ENCODE results near the gene GBF1. TPM values are rescaled to one million over a fixed set of nuclear protein-coding genes. Genes with fewer than 3 reads are reported as not detected.

Gene GBF1
- total RNA-seq, 2 experiments from 2014 or later = 28.8 to 30.9 TPM

DNA sequence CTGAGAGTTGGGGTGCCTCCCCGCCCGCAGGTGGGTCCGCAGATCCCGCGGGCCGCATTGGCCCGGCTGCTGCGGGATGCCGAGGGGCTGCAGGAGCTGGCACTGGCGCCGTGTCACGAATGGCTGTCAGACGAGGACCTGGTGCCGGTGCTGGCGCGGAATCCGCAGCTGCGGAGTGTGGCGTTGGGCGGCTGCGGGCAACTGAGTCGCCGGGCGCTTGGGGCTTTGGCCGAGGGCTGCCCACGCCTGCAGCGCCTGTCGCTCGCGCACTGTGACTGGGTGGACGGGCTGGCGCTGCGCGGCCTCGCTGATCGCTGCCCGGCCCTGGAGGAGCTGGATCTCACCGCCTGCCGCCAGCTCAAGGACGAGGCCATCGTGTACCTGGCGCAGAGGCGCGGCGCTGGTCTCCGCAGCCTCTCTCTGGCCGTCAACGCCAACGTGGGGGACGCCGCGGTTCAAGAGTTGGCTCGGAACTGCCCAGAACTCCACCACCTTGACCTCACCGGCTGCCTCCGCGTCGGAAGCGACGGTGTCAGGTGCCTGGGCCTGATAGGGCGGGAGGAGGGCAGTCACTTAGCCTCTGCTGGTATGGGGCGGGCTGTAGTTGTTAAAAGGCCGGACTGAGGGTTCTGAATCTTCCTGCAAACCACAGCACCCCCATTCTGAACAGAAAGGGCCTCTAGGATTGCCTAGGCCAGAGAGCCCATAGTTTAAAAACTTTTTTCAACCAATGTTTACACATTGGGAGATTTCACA is 176.6 kb downstream of the GBF1 start:
- ATAC-seq (ENCODE audit: poor library complexity) (peak; percentile 8), DNase-seq (peak in 4 of 14 experiments; percentile 23 to 65 (median 52))
- Mint-ChIP-seq H3K27ac (peak overlapping the region; percentile 82), H3K27me3 (peaks cover 19% of the 10 kb centered on the region), H3K4me3 (peak overlapping the region; percentile 99), H3K36me3 (ENCODE audit: low read depth) (peaks cover 33% of the 10 kb centered on the region), H3K4me1 (ENCODE audit: low read depth) (peaks cover 35% of the 10 kb centered on the region), H3K9me3 (no peaks in the 10 kb centered on the region)
- Histone ChIP-seq H3K4me1 (ENCODE audit: insufficient read depth, low read length) (peaks cover 47% of the 10 kb centered on the region), H3K36me3 (ENCODE audit: insufficient read depth, low read length) (peaks cover 18% of the 10 kb centered on the region), H3K9me3 (ENCODE audit: control insufficient read depth in 1 of 2, insufficient read depth in 1 of 2, low read length in 2 of 2) (peaks cover 0 to 4% of the 10 kb centered on the region in 2 experiments), H3K27ac (ENCODE audit: low read depth in 1 of 2, low read length in 2 of 2) (peak overlapping the region; percentile 65 to 68), H3K4me3 (ENCODE audit: low read length) (peak overlapping the region; percentile 83), H3K27me3 (ENCODE audit: control insufficient read depth in 1 of 2, insufficient read depth in 2 of 2, low read length in 2 of 2) (peaks cover 9 to 16% of the 10 kb centered on the region in 2 experiments)
- ChIA-PET POLR2A (interaction anchor here (0.8 to 5.6 kb wide), 19 partner anchors 8 to 604 kb away, joined by 3 to 94 read pairs (median 10); partner anchors contain the start of genes ACTR1A, C10orf95, CUEDC2 and NFKB2), CTCF (interaction anchor here (1.0 to 3.9 kb wide), 10 partner anchors 9 to 191 kb away, joined by 3 to 26 read pairs (median 10); partner anchors contain the start of genes C10orf95, CUEDC2 and NFKB2)
- intact Hi-C loops (cut with DNase I, micrococcal nuclease) = loop anchor here (1.0 to 5.0 kb wide), 6 partner anchors 10 to 80 kb away; partner anchors contain the start of genes CUEDC2 (in 2 of the 2), ACTR1A (in 1 of the 2), NFKB2 (in 1 of the 2) and SUFU (in 1 of the 2)
- TF ChIP-seq, protein P1, sequence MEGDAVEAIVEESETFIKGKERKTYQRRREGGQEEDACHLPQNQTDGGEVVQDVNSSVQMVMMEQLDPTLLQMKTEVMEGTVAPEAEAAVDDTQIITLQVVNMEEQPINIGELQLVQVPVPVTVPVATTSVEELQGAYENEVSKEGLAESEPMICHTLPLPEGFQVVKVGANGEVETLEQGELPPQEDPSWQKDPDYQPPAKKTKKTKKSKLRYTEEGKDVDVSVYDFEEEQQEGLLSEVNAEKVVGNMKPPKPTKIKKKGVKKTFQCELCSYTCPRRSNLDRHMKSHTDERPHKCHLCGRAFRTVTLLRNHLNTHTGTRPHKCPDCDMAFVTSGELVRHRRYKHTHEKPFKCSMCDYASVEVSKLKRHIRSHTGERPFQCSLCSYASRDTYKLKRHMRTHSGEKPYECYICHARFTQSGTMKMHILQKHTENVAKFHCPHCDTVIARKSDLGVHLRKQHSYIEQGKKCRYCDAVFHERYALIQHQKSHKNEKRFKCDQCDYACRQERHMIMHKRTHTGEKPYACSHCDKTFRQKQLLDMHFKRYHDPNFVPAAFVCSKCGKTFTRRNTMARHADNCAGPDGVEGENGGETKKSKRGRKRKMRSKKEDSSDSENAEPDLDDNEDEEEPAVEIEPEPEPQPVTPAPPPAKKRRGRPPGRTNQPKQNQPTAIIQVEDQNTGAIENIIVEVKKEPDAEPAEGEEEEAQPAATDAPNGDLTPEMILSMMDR (IDR thresholded peaks at IDR 0.05) = no peak

DNA sequence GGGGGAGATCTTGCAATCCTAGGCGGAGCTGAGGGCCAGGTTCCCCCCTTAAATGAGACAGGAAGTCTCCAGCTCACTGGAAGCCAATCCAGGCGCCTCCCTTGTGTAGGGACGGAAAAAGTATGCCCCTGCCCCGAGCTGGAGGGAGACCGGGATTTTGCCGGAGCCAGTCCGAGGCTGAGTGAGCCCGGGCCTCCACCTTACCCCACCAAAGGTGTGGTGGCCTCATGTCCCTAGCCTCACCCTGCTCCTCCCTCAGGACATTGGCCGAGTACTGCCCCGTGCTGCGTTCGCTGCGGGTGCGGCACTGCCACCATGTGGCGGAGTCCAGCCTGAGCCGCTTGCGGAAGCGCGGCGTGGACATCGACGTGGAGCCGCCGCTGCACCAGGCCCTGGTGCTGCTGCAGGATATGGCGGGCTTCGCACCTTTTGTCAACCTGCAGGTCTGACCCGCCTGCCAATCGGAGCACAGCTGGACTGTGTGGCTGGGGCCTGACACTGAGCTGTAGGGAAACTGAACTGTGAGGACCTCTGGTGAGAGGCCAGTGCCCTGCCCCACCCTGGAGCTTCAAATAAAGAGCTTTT is 177.3 kb downstream of the GBF1 start:
- peaks cover 47% of the 10 kb centered on the region for H3K4me1 ChIP-seq (ENCODE audit: insufficient read depth, low read length)
- H3K4me3 Mint-ChIP-seq = peak overlapping the region; percentile 99
- peak overlapping the region; percentile 65 to 68 for H3K27ac ChIP-seq (ENCODE audit: low read depth in 1 of 2, low read length in 2 of 2)
- peaks cover 0 to 4% of the 10 kb centered on the region in 2 experiments for H3K9me3 ChIP-seq (ENCODE audit: control insufficient read depth in 1 of 2, insufficient read depth in 1 of 2, low read length in 2 of 2)
- peak in 9 of 14 experiments; percentile 35 to 75 (median 56) for DNase-seq
- H3K36me3 Mint-ChIP-seq (ENCODE audit: low read depth) = peaks cover 33% of the 10 kb centered on the region
- ChIA-PET POLR2A (interaction anchor here (0.9 to 5.6 kb wide), 14 partner anchors 8 to 604 kb away, joined by 3 to 94 read pairs (median 22); partner anchors contain the start of genes ACTR1A, C10orf95, CUEDC2 and NFKB2), CTCF (interaction anchor here (0.7 to 3.9 kb wide), 11 partner anchors 10 to 192 kb away, joined by 3 to 26 read pairs (median 7); partner anchors contain the start of genes C10orf95 and NFKB2)
- peaks cover 18% of the 10 kb centered on the region for H3K36me3 ChIP-seq (ENCODE audit: insufficient read depth, low read length)
- no peak for ATAC-seq (ENCODE audit: poor library complexity)
- intact Hi-C loops (cut with DNase I, micrococcal nuclease) = loop anchor here in 1 of 2 experiments (2.0 to 5.0 kb wide), 2 partner anchors 50 to 80 kb away; partner anchors contain the start of genes ACTR1A and SUFU
- peak overlapping the region; percentile 83 for H3K4me3 ChIP-seq (ENCODE audit: low read length)
- H3K4me1 Mint-ChIP-seq (ENCODE audit: low read depth) = peaks cover 40% of the 10 kb centered on the region
- H3K27me3 Mint-ChIP-seq = peaks cover 12% of the 10 kb centered on the region
- H3K27ac Mint-ChIP-seq = peak overlapping the region; percentile 82
- no peaks in the 10 kb centered on the region for H3K9me3 Mint-ChIP-seq
- TF ChIP-seq, protein P1 (IDR thresholded peaks at IDR 0.05) = peak; percentile 44
- H3K27me3 ChIP-seq (ENCODE audit: control insufficient read depth in 1 of 2, insufficient read depth in 2 of 2, low read length in 2 of 2) = peaks cover 9% of the 10 kb centered on the region in 2 experiments

DNA sequence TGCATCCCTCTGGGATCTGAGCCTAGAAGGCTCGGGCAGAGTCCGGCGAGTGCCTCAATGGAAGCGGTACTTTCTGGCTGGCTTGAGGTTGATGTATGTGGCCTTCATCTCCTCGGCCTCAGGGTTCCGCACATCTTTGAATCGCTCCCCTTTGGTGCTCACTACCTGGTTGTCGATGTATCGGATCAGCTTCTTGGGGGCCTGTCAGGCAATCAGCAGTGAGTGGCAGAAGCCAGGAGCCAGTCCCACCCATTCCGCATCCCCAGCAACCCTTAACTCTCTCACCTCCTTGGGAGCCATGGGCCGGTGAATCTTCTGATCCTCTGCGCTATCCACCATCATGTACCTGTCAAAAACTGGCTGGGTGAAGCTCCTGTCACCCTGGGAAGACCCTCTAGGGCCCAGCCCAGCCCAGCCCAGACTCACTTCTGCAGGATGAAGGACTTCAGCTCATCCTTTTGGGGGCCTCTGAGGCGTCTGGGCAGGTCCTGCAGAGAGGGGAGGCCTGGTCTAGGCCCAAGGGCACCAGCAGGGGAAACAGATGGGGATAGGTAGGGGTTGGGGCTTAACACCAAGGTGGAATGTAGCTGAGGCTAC is 178.1 kb downstream of the GBF1 start:
- Histone ChIP-seq H3K4me1 (ENCODE audit: insufficient read depth, low read length) (peaks cover 46% of the 10 kb centered on the region), H3K36me3 (ENCODE audit: insufficient read depth, low read length) (peaks cover 18% of the 10 kb centered on the region), H3K27ac (ENCODE audit: low read depth in 1 of 2, low read length in 2 of 2) (no peak overlapping the region), H3K4me3 (ENCODE audit: low read length) (no peak overlapping the region), H3K27me3 (ENCODE audit: control insufficient read depth in 1 of 2, insufficient read depth in 2 of 2, low read length in 2 of 2) (peaks cover under 1% of the 10 kb centered on the region in 2 experiments), H3K9me3 (ENCODE audit: control insufficient read depth in 1 of 2, insufficient read depth in 1 of 2, low read length in 2 of 2) (peaks cover 0 to 4% of the 10 kb centered on the region in 2 experiments)
- DNase-seq (no peak), ATAC-seq (ENCODE audit: poor library complexity) (no peak)
- H3K27me3 Mint-ChIP-seq = peaks cover 4% of the 10 kb centered on the region
- TF ChIP-seq, protein P1 (IDR thresholded peaks at IDR 0.05) = no peak
- intact Hi-C loops (cut with DNase I, micrococcal nuclease) = loop anchor here in 1 of 2 experiments (2.0 to 5.0 kb wide), 2 partner anchors 49 to 79 kb away; partner anchors contain the start of genes ACTR1A and SUFU
- CTCF ChIA-PET = interaction anchor here (0.7 to 3.9 kb wide), 9 partner anchors 10 to 193 kb away, joined by 3 to 26 read pairs (median 7); partner anchors contain the start of genes C10orf95 and NFKB2
- POLR2A ChIA-PET = interaction anchor here (1.0 to 5.6 kb wide), 5 partner anchors 9 to 29 kb away, joined by 6 to 94 read pairs (median 71); partner anchors contain the start of genes C10orf95, CUEDC2 and NFKB2
- H3K27ac Mint-ChIP-seq = peak overlapping the region; percentile 82
- H3K4me1 Mint-ChIP-seq (ENCODE audit: low read depth) = peaks cover 40% of the 10 kb centered on the region
- peaks cover 33% of the 10 kb centered on the region for H3K36me3 Mint-ChIP-seq (ENCODE audit: low read depth)
- peak overlapping the region; percentile 69 for H3K4me3 Mint-ChIP-seq
- H3K9me3 Mint-ChIP-seq = no peaks in the 10 kb centered on the region
